Liver (tissue), 9 donors: Measurements from ENCODE around the gene RBMX. TPM values are rescaled to one million over a fixed set of nuclear protein-coding genes. Genes with fewer than 3 reads are reported as not detected.
"Not testable (repeated sequence)": the region's sequence is repeated elsewhere in the genome, so short reads cannot be mapped to it uniquely, and the experiment has no call there.

ENCODE experiments used
- DNase-seq: peaks from one replicate; pipeline ENCODE4 v3.0.0-alpha.2; 2017; ENCODE audit warnings: low spot score
- H3K27ac ChIP-seq, 2 donors: one replicate each; pipeline ENCODE4 v1.7.0; 2013; ENCODE audit warnings: inconsistent platforms in 2 of 2, low read length in 2 of 2, control low read depth in 1 of 2, low read depth in 1 of 2, mild to moderate bottlenecking in 1 of 2
- H3K27me3 ChIP-seq, 4 donors: one replicate each; pipeline versions ENCODE4 v1.6.1 to v1.7.0; 2013; ENCODE audit warnings: low read length in 3 of 4, inconsistent platforms in 1 of 4, mild to moderate bottlenecking in 1 of 4, moderate library complexity in 1 of 4; ENCODE audit not compliant: control insufficient read depth in 4 of 4, insufficient read depth in 4 of 4
- H3K36me3 ChIP-seq, 4 donors: one replicate each; pipeline versions ENCODE4 v1.6.1 to v1.7.0; 2013; ENCODE audit warnings: low read length in 3 of 4, mild to moderate bottlenecking in 3 of 4, low read depth in 1 of 4, moderate library complexity in 1 of 4; ENCODE audit not compliant: control insufficient read depth in 4 of 4, insufficient read depth in 3 of 4
- H3K4me1 ChIP-seq, 4 donors: one replicate each; pipeline versions ENCODE4 v1.6.1 to v1.7.0; 2013; ENCODE audit warnings: low read length in 3 of 4, mild to moderate bottlenecking in 3 of 4, moderate library complexity in 1 of 4; ENCODE audit not compliant: control insufficient read depth in 4 of 4, insufficient read depth in 4 of 4
- H3K4me3 ChIP-seq, 3 donors: one replicate each; pipeline versions ENCODE4 v1.6.1 to v1.7.0; 2013; ENCODE audit warnings: low read length in 3 of 3, control low read depth in 1 of 3, low read depth in 1 of 3, mild to moderate bottlenecking in 1 of 3
- H3K9ac ChIP-seq, 2 donors: one replicate each; pipeline ENCODE4 v1.7.0; 2013; ENCODE audit warnings: low read length in 2 of 2, mild to moderate bottlenecking in 2 of 2, moderate library complexity in 2 of 2, control low read depth in 1 of 2, low read depth in 1 of 2
- H3K9me3 ChIP-seq, 4 donors: one replicate each; pipeline versions ENCODE4 v1.6.1 to v1.7.0; 2013; ENCODE audit warnings: low read length in 3 of 4; ENCODE audit not compliant: control insufficient read depth in 4 of 4
- EGR1 ChIP-seq, 2 donors: IDR thresholded peaks; 2 replicates each; pipeline ENCODE4 v1.6.1; 2016 to 2018; ENCODE audit warnings: antibody characterized with exemption in 2 of 2, low read depth in 2 of 2
- FOXA1 ChIP-seq: IDR thresholded peaks from 2 replicates; pipeline ENCODE4 v1.6.1; 2016; ENCODE audit warnings: antibody characterized with exemption
- FOXA2 ChIP-seq: IDR thresholded peaks from 2 replicates; pipeline ENCODE4 v1.6.1; 2016; ENCODE audit warnings: antibody characterized with exemption
- GABPA ChIP-seq, 2 donors: IDR thresholded peaks in 1 of 2; conservative IDR thresholded peaks in 1 of 2; 2 replicates each; pipeline ENCODE4 v1.6.1; 2016; ENCODE audit warnings: antibody characterized with exemption in 2 of 2, mild to moderate bottlenecking in 1 of 2, moderate library complexity in 1 of 2
- HNF4G ChIP-seq: IDR thresholded peaks from 2 replicates; pipeline ENCODE4 v1.6.1; 2016; ENCODE audit warnings: antibody characterized with exemption
- JUND ChIP-seq, 2 donors: IDR thresholded peaks; 2 replicates each; pipeline ENCODE4 v1.6.1; 2016; ENCODE audit warnings: antibody characterized with exemption in 2 of 2
- NR2F2 ChIP-seq: IDR thresholded peaks from 2 replicates; pipeline ENCODE4 v1.6.1; 2016; ENCODE audit warnings: antibody characterized with exemption
- RAD21 ChIP-seq, 2 donors: IDR thresholded peaks; 2 replicates each; pipeline ENCODE4 v1.6.1; 2016; ENCODE audit warnings: antibody characterized with exemption in 2 of 2, mild to moderate bottlenecking in 2 of 2
- TAF1 ChIP-seq: conservative IDR thresholded peaks from 2 replicates; pipeline ENCODE4 v1.6.1; 2016; ENCODE audit warnings: antibody characterized with exemption, mild to moderate bottlenecking
- YY1 ChIP-seq: IDR thresholded peaks from 2 replicates; pipeline ENCODE4 v1.6.1; 2016; ENCODE audit warnings: antibody characterized with exemption, mild to moderate bottlenecking
- WGBS: extraction: QIAGEN DNeasy Blood & Tissue Kit; methylation state at CpG from one replicate; pipeline ENCODE4 v1.1.7; 2013; 5-methylcytosine and 5-hydroxymethylcytosine counted together
- polyA plus RNA-seq, 2 donors: library from polyadenylated mRNA; stranded (reverse) in 1 of 2; unstranded in 1 of 2; fragments of 200-250 nt in 1 of 2; fragments of >200 nt in 1 of 2; fragmentation: Nextera tagmentation in 1 of 2; extraction: Ambion mirVana in 1 of 2; gene quantifications; one replicate each; pipeline versions ENCODE4 v1.2.1 to v1.2.3, GENCODE V29; 2013 to 2015
- total RNA-seq, 2 donors: library from RNA; depleted of rRNA; stranded (reverse); fragments of >200 nt; gene quantifications; one replicate each; pipeline ENCODE4 v1.2.3, GENCODE V29; 2014
- TF ChIP-seq, protein P1 (sequence below): IDR thresholded peaks from 2 replicates; pipeline ENCODE4 v1.6.1; 2016; ENCODE audit warnings: antibody characterized with exemption, mild to moderate bottlenecking
- TF ChIP-seq, protein P2 (sequence below): fragments of 150-350 bp; IDR thresholded peaks from 2 replicates; pipeline ENCODE4 v1.5.1; 2017; ENCODE audit warnings: improper control_type of control experiment, low read depth, low read length; ENCODE audit not compliant: missing input control
- TF ChIP-seq, protein P3 (sequence below): IDR thresholded peaks from 2 replicates; pipeline ENCODE4 v1.6.1; 2016; ENCODE audit warnings: antibody characterized with exemption
- donor health status: healthy.
- donor health status: healthy.
- donor health status: healthy.
- donor health status: healthy.
- donor health status: healthy.

RBMX gene
- total and polyA plus RNA-seq, 4 donors = 29.3 to 93.6 (median 63.2) TPM

DNA sequence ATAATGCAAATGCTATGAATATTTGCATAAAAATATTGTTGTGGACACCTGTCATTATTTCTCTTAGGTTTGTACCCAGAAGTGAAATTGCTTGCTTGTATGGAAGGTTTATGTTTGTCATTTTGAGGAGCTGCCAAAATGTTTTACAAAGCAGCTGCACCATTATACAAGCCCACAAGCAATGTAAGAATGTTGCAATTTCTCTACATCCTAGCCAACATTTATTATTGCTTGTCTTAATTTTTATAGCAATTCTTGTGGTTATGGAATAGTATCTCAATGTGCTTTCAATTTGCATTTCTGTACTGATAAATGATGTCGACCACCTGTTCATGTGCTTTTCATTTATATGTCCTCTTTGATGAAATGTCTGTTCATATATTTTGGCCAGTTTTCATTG, 18.7 kb upstream of the RBMX start:
- Histone ChIP-seq H3K4me1 (no peaks in the 10 kb centered on the region), H3K9me3 (no peaks in the 10 kb centered on the region), H3K9ac (no peak overlapping the region), H3K36me3 (no peaks in the 10 kb centered on the region), H3K4me3 (no peak overlapping the region), H3K27ac (no peak overlapping the region), H3K27me3 (no peaks in the 10 kb centered on the region)
- TF ChIP-seq, protein P1, sequence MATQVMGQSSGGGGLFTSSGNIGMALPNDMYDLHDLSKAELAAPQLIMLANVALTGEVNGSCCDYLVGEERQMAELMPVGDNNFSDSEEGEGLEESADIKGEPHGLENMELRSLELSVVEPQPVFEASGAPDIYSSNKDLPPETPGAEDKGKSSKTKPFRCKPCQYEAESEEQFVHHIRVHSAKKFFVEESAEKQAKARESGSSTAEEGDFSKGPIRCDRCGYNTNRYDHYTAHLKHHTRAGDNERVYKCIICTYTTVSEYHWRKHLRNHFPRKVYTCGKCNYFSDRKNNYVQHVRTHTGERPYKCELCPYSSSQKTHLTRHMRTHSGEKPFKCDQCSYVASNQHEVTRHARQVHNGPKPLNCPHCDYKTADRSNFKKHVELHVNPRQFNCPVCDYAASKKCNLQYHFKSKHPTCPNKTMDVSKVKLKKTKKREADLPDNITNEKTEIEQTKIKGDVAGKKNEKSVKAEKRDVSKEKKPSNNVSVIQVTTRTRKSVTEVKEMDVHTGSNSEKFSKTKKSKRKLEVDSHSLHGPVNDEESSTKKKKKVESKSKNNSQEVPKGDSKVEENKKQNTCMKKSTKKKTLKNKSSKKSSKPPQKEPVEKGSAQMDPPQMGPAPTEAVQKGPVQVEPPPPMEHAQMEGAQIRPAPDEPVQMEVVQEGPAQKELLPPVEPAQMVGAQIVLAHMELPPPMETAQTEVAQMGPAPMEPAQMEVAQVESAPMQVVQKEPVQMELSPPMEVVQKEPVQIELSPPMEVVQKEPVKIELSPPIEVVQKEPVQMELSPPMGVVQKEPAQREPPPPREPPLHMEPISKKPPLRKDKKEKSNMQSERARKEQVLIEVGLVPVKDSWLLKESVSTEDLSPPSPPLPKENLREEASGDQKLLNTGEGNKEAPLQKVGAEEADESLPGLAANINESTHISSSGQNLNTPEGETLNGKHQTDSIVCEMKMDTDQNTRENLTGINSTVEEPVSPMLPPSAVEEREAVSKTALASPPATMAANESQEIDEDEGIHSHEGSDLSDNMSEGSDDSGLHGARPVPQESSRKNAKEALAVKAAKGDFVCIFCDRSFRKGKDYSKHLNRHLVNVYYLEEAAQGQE = no peak
- TF ChIP-seq, protein P2, sequence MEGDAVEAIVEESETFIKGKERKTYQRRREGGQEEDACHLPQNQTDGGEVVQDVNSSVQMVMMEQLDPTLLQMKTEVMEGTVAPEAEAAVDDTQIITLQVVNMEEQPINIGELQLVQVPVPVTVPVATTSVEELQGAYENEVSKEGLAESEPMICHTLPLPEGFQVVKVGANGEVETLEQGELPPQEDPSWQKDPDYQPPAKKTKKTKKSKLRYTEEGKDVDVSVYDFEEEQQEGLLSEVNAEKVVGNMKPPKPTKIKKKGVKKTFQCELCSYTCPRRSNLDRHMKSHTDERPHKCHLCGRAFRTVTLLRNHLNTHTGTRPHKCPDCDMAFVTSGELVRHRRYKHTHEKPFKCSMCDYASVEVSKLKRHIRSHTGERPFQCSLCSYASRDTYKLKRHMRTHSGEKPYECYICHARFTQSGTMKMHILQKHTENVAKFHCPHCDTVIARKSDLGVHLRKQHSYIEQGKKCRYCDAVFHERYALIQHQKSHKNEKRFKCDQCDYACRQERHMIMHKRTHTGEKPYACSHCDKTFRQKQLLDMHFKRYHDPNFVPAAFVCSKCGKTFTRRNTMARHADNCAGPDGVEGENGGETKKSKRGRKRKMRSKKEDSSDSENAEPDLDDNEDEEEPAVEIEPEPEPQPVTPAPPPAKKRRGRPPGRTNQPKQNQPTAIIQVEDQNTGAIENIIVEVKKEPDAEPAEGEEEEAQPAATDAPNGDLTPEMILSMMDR = no peak
- no peak for TF ChIP-seq NR2F2
- no peak for TF ChIP-seq TAF1
- no peak for TF ChIP-seq FOXA1
- no peak for TF ChIP-seq RAD21 (IDR thresholded peaks at IDR 0.05)
- no peak for TF ChIP-seq HNF4G
- no peak for TF ChIP-seq JUND (IDR thresholded peaks at IDR 0.05)
- no peak for TF ChIP-seq YY1
- DNase-seq = no peak
- WGBS = 83% methylated on average over 1 of the region's 1 CpG

DNA sequence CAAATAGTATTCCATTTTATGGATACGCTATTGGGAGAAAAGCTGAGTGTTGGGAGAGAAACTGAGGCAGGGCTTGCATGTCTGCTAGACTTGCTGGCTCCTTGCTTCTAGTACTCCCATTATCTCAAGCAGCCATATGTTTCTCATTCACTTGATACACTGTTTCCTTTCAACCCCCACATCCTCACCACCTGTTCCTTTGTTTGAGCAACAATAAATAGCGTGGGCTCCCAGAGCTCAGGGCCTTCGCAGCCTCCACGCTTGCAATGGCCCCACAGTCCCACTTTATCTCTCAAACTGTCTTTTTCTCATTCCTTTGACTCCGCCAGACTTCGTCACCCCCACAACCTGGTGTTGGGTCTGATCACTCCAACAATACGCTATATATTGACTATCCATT, 18.2 kb upstream of the RBMX start:
- not testable (repeated sequence) for H3K36me3 ChIP-seq, H3K27ac ChIP-seq, DNase-seq, H3K9me3 ChIP-seq, H3K27me3 ChIP-seq, H3K4me1 ChIP-seq, H3K4me3 ChIP-seq, H3K9ac ChIP-seq
- WGBS = 90% methylated on average over 7 of the region's 7 CpGs

DNA sequence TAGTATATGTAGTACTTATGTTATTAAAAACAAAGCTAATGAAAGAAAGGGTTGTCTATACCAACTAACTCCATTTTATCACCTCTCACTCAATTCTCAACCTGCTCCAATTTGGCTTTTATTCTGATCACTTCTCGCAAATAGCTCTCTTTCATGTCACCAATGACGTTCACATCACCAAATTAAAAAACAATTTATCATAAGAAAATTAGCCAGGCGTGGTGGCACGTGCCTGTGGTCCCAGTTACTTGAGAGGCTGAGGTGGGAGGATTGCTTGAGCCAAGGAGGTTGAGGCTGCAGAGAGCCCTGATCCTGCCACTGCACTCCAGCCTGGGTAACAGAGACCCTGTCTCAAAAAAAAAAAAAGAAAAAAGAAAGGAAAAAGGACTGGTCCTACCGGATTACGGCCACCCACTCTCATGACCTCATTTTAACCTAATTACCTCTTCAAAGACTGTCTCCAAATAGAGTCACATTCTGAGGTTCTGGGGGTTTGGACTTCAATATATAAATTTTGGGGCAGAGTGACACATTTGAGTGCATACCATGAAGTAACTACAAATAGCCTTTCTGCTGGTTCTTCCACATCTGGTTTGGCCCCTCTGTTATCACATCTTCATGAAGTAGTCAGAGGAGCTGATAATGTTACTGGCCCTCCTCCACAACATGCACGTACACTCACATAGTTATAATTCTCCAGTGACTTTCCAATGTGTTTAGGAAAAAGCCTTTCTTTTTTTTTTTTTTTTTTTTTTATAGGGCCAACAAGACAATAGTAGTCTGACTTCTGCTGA, 15.8 kb upstream of the RBMX start:
- 89% methylated on average over 7 of the region's 7 CpGs for WGBS
- H3K4me3 ChIP-seq = no peak overlapping the region
- H3K4me1 ChIP-seq = no peaks in the 10 kb centered on the region
- H3K36me3 ChIP-seq = no peaks in the 10 kb centered on the region
- no peak for DNase-seq
- no peaks in the 10 kb centered on the region for H3K9me3 ChIP-seq
- no peaks in the 10 kb centered on the region for H3K27me3 ChIP-seq
- no peak overlapping the region for H3K9ac ChIP-seq
- no peak overlapping the region for H3K27ac ChIP-seq
- no peak for TF ChIP-seq FOXA2
- no peak for TF ChIP-seq GABPA (IDR thresholded peaks at IDR 0.05 in 1 of 2, conservative IDR thresholded peaks at IDR 0.05 in 1 of 2)
- TF ChIP-seq, protein P3, sequence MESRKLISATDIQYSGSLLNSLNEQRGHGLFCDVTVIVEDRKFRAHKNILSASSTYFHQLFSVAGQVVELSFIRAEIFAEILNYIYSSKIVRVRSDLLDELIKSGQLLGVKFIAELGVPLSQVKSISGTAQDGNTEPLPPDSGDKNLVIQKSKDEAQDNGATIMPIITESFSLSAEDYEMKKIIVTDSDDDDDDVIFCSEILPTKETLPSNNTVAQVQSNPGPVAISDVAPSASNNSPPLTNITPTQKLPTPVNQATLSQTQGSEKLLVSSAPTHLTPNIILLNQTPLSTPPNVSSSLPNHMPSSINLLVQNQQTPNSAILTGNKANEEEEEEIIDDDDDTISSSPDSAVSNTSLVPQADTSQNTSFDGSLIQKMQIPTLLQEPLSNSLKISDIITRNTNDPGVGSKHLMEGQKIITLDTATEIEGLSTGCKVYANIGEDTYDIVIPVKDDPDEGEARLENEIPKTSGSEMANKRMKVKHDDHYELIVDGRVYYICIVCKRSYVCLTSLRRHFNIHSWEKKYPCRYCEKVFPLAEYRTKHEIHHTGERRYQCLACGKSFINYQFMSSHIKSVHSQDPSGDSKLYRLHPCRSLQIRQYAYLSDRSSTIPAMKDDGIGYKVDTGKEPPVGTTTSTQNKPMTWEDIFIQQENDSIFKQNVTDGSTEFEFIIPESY = no peak
- TF ChIP-seq, protein P2 = no peak
- TF ChIP-seq, protein P1 = no peak
- no peak for TF ChIP-seq EGR1 (IDR thresholded peaks at IDR 0.05; ENCODE audit: low read depth in 2 of 2)
- no peak for TF ChIP-seq TAF1
